T follicular helper cell (primary cell): Measurements from ENCODE around the gene ATG9B.
A peak's percentile ranks its signal among the peaks of the same experiment; 100 is the strongest.

Experiments used
- DNase-seq: peaks from one replicate; pipeline ENCODE4 v3.0.0-alpha.2; 2020; ENCODE audit warnings: low read depth
- total RNA-seq, 2 experiments: gene quantifications; one replicate each; lab custom pipeline; 2026; lab: John Stamatoyannopoulos, UW

Gene ATG9B, protein sequence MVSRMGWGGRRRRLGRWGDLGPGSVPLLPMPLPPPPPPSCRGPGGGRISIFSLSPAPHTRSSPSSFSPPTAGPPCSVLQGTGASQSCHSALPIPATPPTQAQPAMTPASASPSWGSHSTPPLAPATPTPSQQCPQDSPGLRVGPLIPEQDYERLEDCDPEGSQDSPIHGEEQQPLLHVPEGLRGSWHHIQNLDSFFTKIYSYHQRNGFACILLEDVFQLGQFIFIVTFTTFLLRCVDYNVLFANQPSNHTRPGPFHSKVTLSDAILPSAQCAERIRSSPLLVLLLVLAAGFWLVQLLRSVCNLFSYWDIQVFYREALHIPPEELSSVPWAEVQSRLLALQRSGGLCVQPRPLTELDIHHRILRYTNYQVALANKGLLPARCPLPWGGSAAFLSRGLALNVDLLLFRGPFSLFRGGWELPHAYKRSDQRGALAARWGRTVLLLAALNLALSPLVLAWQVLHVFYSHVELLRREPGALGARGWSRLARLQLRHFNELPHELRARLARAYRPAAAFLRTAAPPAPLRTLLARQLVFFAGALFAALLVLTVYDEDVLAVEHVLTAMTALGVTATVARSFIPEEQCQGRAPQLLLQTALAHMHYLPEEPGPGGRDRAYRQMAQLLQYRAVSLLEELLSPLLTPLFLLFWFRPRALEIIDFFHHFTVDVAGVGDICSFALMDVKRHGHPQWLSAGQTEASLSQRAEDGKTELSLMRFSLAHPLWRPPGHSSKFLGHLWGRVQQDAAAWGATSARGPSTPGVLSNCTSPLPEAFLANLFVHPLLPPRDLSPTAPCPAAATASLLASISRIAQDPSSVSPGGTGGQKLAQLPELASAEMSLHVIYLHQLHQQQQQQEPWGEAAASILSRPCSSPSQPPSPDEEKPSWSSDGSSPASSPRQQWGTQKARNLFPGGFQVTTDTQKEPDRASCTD
- total RNA-seq = 3.7 to 9.7 reads per million in 2 experiments

DNA sequence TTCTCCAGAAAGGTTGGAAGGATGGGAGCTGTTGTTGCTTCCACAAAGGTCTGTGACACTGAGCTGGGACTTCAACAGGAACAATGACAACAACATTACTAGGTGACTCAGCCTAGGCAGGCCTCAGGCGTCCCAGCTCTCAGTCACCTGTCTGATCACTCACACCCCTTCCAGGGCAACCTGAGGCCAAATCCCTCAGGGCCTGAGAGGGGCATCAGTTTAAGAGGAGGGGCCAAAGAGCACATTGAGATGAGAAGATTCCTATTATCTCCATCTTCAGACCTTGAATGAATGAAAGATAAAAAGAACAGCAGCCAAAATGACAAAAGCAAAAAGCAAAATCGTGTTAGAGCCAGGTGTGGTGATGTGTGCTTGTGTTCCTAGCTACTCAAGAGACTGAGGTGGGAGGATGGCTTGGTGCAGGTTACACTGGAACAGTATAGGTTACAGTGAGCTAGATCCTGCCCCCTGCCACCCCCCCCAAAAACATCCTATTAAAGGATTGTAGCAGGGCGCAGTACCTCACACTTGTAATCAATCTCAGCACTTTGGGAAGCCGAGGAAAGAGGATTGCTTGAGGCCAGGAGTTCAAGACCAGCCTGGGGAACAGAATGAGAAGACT is at the start of gene ATG9B:
TSS of gene ATG9B (minus strand) at position 60 of the 622 bp plus-strand sequence. CDS start 71 bp downstream, outside the sequence.
- DNase-seq = no peak

DNA sequence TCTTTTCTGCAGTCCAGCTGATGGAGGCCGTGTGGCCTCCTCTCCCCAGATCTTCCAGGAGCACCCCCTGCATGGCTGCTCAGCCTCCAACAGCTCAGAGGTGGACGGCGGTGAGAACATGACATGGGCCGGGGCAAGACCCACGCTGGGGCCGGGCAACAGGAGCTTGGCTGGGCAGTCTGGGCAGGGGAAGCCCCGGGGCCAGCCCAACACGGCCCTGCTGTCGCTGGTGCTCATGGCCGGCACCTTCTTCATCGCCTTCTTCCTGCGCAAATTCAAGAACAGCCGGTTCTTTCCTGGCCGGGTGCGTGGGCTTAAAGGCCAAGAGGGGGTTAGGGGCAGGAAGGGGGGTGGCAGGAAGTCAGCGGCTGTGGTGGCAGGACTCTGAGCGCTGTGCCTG is 49.7 kb upstream of the ATG9B start:
- no peak for DNase-seq

DNA sequence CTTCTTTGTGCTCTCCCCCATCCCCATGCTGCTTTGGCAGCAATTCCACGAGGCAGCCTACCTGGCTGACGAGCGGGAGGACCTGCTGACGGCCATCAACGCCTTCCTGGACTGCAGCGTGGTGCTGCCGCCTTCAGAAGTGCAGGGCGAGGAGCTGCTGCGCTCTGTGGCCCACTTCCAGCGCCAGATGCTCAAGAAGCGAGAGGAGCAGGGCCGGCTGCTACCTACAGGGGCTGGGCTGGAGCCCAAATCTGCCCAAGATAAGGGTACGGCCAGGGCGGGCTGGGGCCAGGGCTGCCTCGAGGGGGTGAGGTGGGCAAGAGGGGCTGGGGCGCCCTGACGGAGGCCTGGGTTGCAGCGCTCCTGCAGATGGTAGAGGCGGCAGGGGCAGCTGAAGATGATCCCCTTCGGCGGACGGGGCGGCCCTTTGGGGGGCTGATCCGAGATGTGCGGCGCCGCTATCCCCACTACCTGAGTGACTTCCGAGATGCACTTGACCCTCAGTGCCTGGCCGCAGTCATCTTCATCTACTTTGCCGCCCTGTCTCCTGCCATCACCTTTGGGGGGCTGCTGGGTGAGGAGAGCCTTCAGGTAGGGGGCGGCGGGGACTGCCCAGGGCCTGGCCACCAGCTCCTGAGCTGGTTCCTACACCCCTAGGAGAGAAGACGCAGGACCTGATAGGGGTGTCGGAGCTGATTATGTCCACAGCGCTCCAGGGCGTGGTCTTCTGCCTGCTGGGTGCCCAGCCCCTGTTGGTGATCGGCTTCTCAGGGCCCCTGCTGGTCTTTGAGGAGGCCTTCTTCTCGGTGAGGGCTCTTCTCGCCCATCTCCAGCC is 47.0 kb upstream of the ATG9B start:
- DNase-seq = no peak

DNA sequence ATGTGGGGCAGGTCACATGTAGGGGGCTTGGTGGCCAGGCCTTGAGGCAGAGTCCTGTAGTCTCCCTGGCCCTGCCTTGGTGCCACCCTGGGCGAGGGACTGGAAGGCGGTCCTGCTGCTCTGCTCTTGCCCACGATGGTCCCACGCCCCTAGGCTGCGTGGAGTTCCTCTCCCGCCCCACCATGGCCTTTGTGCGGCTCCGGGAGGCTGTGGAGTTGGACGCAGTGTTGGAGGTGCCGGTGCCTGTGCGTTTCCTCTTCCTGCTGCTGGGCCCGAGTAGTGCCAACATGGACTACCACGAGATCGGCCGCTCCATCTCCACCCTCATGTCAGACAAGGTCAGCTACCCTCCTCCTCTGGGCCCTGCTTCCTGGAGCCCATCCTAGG is 46.3 kb upstream of the ATG9B start:
- no peak for DNase-seq

DNA sequence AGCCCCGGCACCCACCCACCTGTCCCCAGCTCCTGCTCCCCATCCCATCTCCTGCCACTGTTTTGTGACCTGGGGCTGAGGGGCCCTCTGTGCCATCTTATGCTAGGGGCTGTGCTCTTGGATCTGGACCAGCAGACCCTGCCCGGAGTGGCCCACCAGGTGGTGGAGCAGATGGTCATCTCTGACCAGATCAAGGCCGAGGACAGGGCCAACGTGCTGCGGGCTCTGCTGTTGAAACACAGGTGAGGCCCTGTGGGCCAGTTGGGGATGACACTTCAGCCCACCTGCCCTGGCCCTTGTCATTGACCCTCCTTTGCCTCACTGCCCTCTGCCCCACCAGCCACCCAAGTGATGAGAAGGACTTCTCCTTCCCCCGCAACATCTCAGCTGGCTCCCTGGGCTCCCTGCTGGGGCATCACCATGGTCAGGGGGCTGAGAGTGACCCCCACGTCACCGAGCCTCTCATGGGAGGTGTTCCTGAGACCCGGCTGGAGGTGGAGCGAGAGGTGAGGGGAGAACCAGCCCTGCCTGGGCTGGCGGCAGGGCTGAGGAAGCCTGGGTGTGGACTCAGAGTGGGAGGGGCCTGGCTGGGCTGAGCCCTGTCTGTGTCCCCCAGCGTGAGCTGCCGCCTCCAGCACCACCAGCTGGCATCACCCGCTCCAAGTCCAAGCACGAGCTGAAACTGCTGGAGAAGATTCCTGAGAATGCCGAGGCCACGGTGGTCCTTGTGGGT is 45.7 kb upstream of the ATG9B start:
- DNase-seq = no peak

DNA sequence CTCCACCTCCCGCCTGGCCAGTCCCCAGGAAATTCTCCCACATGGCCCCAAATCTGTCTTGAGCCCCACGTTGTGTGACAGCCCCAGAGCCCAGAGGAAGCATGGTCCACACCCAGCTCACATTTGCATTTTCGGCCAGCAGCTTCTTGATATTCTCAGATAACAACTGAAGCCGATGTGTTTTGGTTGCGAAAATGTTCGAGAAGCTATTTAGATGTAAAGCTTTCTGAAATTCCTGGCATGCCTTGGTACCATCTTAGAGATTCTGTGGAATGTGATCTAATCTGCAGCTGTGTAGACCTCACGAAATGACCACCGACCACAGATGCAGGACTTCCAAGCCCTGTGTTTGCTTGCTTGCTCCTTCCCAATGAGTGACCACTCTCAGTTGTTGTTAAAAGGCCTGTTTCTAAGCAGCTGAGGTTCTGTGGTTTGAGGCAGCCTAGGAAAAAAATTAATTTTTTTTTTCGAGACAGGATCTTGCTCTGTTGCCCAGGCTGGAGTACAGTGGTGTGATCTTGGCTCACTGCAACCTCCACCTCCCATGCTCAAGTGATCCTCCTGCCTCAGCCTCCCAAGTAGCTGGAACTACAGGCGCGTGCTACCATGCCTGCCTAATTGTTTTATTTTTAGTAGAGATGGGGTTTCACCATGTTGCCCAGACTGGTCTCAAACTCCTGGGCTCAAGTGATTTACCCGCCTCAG is 43.9 kb upstream of the ATG9B start:
- no peak for DNase-seq

DNA sequence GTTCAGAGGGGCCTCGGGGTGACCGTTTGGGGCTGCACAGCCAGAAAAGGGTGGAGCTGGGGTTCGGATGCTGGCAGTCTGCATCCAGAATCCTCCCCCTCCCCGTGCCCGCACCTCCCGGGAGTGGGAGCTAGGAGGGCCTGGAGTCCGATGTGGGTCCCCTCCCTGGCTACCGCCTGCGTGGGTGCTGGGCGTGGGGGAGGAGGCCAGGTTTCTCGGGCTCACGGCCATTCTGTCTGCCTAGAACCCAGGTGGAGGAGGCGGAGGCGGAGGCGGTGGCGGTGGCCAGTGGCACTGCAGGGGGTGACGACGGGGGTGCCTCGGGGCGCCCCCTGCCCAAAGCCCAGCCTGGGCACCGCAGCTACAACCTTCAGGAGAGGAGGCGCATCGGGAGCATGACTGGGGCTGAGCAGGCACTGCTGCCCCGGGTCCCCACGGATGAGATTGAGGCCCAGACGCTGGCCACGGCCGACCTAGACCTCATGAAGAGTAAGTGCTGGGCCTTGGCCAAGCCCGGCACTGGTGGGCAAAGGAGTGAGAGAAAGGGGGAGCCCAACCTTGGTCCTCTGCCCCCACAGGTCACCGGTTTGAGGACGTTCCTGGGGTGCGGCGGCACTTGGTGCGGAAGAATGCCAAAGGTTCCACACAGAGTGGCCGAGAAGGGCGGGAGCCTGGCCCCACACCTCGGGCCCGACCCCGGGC is 42.1 kb upstream of the ATG9B start:
- DNase-seq = no peak

DNA sequence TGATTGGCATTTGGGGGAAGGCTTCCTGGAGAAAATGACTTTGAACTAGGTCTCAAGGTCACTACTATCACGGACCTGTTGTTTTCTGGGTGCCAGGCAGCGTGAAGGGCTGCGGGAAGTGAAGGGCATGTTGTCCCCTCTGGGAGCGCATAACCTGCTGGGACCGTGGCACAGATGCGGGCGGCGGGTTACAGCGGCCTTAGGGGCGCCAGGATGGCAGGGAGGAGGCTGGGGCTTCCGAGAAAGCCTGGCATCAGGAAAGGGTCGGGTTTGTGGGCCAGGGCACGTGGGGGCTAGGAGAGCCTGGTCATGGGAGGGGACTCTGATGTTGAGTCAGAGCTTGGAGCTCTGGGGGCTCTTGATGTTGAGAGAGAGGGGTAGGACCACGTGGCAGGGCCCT is 41.2 kb upstream of the ATG9B start:
- no peak for DNase-seq

DNA sequence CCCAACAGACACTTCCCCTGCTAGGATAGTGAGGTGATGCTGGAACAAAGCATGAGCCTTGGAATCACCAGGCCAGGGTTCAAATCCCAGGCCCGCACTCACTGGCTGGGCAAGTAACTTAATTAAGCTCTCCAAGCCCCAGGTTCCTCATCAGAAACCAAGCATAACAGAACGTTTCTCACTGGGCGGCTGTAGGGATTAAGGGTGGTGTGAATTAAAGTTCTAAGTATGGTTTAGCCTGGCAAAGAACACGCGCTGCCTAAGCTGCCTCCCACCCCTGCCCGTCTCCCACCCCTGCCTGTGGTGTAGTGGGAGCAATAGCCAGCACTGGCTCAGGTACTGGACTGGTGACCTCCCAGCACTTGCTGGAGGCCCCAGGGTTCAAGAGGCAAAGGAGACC is 40.7 kb upstream of the ATG9B start:
- DNase-seq = no peak

DNA sequence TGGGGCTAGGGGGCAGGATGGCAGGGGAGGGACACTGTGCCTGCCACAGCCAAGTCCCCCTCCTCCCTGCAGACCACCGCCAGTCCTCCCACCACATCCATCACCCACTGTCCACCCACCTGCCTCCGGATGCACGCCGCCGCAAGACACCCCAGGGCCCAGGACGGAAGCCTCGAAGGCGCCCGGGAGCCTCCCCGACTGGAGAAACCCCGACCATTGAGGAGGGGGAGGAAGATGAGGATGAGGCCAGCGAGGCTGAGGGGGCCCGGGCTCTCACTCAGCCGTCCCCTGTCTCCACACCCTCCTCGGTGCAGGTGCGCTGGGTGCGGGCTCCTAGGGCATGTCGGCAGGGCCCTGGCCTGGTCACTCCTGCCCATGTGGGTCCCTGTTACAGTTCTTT is 40.2 kb upstream of the ATG9B start:
- no peak for DNase-seq

DNA sequence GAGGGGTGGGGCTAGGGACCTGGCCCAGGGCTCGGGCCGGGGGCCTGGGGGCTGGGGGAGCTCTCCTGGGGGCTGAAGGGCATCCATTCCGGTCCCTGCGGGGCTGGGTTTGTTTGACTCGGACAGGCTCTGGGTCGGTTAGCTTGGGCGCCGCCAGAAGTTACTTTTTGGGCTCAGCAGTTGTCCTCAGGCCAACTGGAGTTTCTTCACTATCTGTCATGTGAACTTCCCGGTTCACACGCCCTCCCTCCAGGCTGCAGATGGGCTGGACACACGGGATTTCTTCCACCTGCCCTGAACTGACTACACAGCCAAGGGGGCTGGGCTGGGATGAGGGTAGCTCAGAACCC is 38.9 kb upstream of the ATG9B start:
- no peak for DNase-seq

DNA sequence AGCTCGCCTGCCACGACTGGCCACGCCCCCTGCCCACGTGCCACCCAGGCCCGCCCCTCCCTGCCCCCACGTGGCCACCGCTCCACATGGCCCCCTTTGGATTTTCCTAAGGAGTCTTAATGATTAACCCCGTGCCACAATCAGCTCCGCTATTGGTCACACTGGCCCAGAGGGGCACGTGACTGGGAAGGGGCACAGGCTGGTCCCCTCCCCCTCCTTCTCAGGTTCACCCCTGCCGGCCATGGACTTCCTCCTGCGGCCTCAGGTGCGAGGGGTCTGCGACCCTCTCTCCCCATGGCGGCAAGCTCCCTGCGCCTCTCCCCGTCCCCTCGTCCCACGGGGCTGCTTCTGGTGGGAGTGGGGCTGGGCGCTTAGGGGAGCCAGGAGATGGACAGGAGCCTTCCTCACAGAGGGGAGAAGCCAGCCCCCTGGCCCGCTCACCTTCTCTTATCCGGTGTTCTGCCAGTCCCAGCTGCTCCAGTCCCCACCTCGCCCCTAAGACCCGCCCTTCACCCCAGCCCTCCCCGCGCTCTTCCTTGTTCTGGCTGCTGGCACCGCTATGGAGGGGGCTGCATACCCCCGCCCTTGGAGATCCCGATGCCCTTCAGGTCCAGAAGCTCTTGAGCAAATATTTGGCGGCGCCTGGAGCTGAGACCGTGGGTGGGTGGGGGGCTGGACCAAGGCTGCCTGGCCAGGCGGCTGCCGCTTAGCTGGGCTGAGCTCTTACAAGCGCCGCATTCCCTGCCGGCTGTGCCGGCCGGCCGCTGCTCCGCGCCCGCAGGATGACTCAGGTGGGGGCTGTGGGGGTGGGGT is 38.3 kb upstream of the ATG9B start:
- no peak for DNase-seq

DNA sequence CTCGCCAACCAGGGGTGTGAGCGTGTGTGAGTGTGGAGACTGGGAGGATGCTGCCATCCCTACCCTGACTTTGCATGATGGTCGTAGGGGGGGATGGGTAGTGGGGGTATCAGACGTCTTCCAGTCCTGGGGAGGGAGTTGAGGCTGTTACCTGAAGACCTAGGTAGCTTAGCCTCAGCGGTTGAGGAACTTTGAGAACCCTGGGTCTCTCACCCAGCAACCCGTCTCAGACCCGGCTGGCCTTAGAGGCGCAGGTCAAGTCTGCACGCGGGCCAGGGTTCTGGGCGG is 37.8 kb upstream of the ATG9B start:
- DNase-seq = no peak

DNA sequence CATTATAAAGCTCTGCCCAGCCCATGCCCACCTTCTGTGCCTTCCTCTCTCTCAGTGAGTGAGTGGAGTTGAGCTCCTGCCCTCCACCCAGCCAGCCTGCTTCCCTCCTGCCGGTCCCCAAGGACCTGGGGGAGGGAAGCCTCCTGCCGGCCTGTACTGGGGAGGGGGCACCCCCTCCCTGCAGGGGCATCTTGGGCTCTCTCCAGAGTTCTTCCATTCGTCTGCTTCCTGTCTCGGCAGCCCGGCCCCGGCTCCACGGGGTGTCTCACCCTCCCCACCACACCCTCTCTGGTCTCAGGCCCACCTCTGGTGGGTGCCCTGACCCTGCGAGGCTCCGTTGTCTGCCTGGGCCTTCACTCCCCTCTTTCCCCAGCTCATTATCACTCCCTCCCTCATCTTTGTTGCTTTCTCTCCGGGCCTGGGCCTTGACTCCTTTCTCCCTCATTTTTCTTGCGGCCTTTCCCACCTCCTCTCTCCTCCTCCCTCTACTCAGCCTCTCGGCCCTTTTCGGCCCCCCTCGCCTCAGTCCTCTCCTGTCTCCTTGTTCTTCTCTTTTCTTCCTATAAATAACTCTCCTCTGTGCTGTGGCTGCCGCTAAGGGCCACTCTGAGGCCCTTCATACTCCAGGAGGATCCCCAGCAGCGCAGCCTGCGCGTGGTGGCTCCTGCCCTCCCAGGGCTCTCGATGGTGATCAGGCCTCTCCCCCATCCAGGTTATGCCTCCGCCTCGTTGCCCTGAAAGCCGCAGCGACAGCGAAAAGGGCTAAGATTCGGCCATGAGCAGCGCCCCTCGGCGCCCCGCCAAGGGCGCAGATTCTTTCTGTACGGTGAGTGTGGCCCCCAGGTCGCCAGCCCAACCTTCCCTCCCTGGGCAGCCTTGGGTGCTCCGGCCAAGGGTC is 37.2 kb upstream of the ATG9B start:
- no peak for DNase-seq

DNA sequence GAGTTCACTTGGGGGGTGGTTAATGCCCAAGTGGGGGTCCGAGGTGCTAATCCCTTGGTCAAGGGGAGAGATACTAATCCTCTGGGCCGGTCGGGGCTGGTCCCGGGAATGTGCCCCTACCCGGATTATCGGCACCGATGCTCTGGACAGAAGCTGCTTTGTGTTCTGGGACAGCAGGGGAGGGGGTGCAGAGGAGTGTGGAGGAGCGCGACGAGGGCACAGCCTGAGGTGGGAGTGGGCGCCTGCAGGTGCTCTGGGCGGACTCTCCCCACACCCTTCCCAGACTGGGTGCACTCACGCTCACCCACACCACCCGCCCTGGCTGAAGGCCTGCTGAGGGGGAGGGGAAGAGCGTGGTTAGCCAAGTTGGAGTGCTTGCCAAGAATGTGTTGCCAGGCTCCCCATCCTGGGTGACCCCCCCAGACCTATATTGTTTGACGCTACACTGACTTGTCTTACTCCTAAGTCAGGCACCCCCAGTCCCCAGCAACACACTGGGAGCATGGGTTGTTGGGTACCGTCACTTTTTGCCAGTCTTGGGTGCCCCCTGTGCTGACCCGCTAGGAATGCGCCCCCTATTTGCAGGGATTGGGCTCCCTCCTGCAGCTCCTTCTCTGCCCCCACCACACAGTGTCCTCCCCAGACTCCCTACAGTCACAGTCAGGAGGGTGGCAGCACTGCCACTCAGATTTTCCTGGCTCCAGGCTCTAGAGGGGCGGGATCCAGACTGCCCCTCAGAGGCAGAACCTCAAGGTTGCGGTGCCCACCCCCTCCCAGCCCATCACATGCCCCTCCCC is 36.3 kb upstream of the ATG9B start:
- no peak for DNase-seq

DNA sequence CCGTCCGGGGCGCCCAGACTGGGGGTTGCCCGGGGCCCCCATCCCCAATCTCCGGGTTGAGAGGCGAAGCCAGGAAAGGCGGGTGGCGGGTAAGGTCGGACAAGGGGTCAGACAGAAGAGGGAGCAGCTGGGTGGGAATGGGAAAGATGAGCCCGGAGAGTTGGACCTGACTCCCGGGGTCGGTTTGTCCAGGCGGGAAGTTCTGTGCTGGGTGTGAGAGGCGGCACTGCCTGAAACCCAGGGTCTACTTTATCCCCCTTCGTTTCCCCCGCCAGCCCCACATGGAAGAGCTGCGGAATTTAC is 35.8 kb upstream of the ATG9B start:
- no peak for DNase-seq

DNA sequence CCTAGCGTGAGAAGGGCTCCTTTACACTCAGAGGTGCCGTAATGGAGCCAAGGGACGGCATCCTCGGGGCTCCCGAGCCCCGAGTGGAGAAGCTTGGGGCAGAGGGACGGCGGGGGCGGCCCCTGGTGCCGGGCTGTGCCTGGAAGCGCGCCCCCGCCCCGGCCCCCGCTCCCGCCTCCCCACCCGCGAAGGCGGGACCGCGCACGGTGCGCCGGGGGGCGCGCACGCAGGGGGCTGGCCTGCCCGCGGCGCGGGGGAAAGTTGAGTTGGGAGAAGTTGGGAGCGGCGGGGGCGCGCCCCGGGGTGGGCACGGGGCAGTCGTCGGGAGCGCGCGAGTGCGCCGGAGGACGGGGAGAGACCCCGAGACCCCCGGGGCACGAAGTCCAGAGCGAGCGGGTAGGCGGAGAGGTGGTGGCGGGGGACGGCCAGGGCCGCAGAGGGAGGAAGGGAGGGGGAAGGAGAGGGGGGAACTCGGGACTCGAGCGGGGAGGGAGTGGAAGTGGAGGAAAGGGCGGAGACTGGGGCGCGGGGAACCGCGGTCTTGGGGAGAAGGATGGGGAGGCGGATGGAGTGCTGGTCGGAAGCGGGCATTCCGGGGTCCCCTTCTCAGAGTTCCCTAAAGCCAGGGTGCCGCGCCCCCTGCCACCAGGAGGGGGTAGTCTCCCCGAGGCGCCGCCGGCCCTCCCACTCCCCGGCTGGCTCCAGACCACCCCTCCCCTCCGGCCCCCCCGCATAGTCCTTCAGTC is 35.2 kb upstream of the ATG9B start, which contains the start of gene SLC4A2:
TSS of gene SLC4A2 (plus strand) at position 223 of the 746 bp plus-strand sequence. CDS start 2,399 bp downstream, outside the sequence.
- DNase-seq = peak; percentile 57
